Thyroid gland (tissue), 4 donors: ENCODE results near the gene PTPRT. TPM values are rescaled to one million over a fixed set of nuclear protein-coding genes. Genes with fewer than 3 reads are reported as not detected.

Experiments used
- DNase-seq, 2 donors: peaks; one replicate each; pipeline ENCODE4 v3.0.0-alpha.2; 2019
- H3K27ac ChIP-seq, 3 donors: fragments of 200-600 bp; sonication (generic); 1 replicate in 2 of 3; 2 replicates in 1 of 3; pipeline ENCODE4 v1.5.1; 2016 to 2019; ENCODE audit warnings: mild to moderate bottlenecking in 1 of 3, moderate library complexity in 1 of 3
- H3K27me3 ChIP-seq: fragments of 200-600 bp; sonication (generic); one replicate; pipeline ENCODE4 v1.5.1; 2019
- H3K36me3 ChIP-seq, 2 donors: fragments of 200-600 bp; sonication (generic); one replicate each; pipeline ENCODE4 v1.5.1; 2016 to 2019
- H3K4me1 ChIP-seq, 2 donors: fragments of 200-600 bp; sonication (generic); one replicate each; pipeline ENCODE4 v1.5.1; 2017 to 2019
- H3K4me3 ChIP-seq, 3 donors: fragments of 200-600 bp; sonication (generic); replicated peaks in 1 of 3; 1 replicate in 2 of 3; 2 replicates in 1 of 3; pipeline ENCODE4 v1.5.1; 2016; ENCODE audit warnings: mild to moderate bottlenecking in 1 of 3
- H3K9me3 ChIP-seq: fragments of 200-600 bp; sonication (generic); one replicate; pipeline ENCODE4 v1.5.1; 2017
- CTCF ChIP-seq, 6 experiments: fragments of 200-600 bp in 3 of 6; fragments of 450-650 bp in 3 of 6; sonication (generic) in 3 of 6; IDR thresholded peaks; one replicate each; pipeline ENCODE4 v1.5.1; 2016 to 2019; ENCODE audit warnings: antibody characterized with exemption in 6 of 6, mild to moderate bottlenecking in 2 of 6, inconsistent platforms in 1 of 6, moderate library complexity in 1 of 6
- POLR2A ChIP-seq, 2 donors: fragments of 450-650 bp; IDR thresholded peaks; one replicate each; pipeline ENCODE4 v1.6.1; 2017; ENCODE audit warnings: antibody characterized with exemption in 2 of 2, mild to moderate bottlenecking in 2 of 2, moderate library complexity in 1 of 2
- WGBS, 2 donors: methylation state at CpG; one replicate each; pipeline ENCODE4 v1.1.5; 2017; 5-methylcytosine and 5-hydroxymethylcytosine counted together
- intact Hi-C: fragments of 100-400 bp; cut with DNase I; formaldehyde crosslinking; loops from one replicate; pipeline ENCODE4 v1.15.1; 2023
- total RNA-seq, 4 donors: library from RNA; depleted of rRNA; stranded (reverse); fragments of >200 nt; gene quantifications; one replicate each; pipeline ENCODE4 v1.2.3, GENCODE V29; 2016

Gene PTPRT
- total RNA-seq, 4 donors from 2014 or later: 0.11 to 0.15 TPM; not detected in 2

GRCh38 chr20:43138061-43138770, 51.5 kb downstream of the PTPRT start:
- Histone ChIP-seq H3K9me3 (no peaks in the 10 kb centered on the region), H3K36me3 (no peaks in the 10 kb centered on the region), H3K27me3 (no peaks in the 10 kb centered on the region), H3K27ac (no peak overlapping the region), H3K4me1 (no peaks in the 10 kb centered on the region), H3K4me3 (no peak overlapping the region)
- DNase-seq: no peak
- 84 to 86% methylated on average over 16 to 17 of the region's 17 CpGs for WGBS, 2 donors
- no peak for TF ChIP-seq CTCF (IDR thresholded peaks at IDR 0.05)
- TF ChIP-seq POLR2A (IDR thresholded peaks at IDR 0.05): no peak
- intact Hi-C loops: no loop called here

- TF ChIP-seq CTCF (IDR thresholded peaks at IDR 0.05): no peak
- no peak for TF ChIP-seq POLR2A (IDR thresholded peaks at IDR 0.05)
- WGBS, 2 donors: 78 to 90% methylated on average over 1 of the region's 1 CpG
Measured at GRCh38 chr20:43137160-43137559, 52.5 kb downstream of the PTPRT start.

GRCh38 chr20:43124241-43124640, 65.5 kb downstream of the PTPRT start:
- H3K4me1 ChIP-seq: no peaks in the 10 kb centered on the region
- no peaks in the 10 kb centered on the region for H3K36me3 ChIP-seq
- WGBS, 2 donors: 79 to 90% methylated on average over 5 of the region's 5 CpGs
- no peak for DNase-seq
- H3K27me3 ChIP-seq: no peaks in the 10 kb centered on the region
- intact Hi-C loops: no loop called here
- no peak overlapping the region for H3K4me3 ChIP-seq
- no peak overlapping the region for H3K27ac ChIP-seq
- no peaks in the 10 kb centered on the region for H3K9me3 ChIP-seq
- TF ChIP-seq POLR2A (IDR thresholded peaks at IDR 0.05) (no peak), CTCF (IDR thresholded peaks at IDR 0.05) (no peak)

More at GRCh38 chr20:43137160-43137559, 52.5 kb downstream of the PTPRT start:
- Histone ChIP-seq H3K4me3 (no peak overlapping the region), H3K36me3 (no peaks in the 10 kb centered on the region), H3K4me1 (no peaks in the 10 kb centered on the region), H3K27ac (no peak overlapping the region), H3K9me3 (no peaks in the 10 kb centered on the region), H3K27me3 (no peaks in the 10 kb centered on the region)
- intact Hi-C loops: no loop called here
- no peak for DNase-seq

GRCh38 chr20:43123180-43123579, 66.5 kb downstream of the PTPRT start:
- TF ChIP-seq CTCF (IDR thresholded peaks at IDR 0.05) (no peak), POLR2A (IDR thresholded peaks at IDR 0.05) (no peak)
- Histone ChIP-seq H3K27ac (no peak overlapping the region), H3K27me3 (no peaks in the 10 kb centered on the region), H3K36me3 (no peaks in the 10 kb centered on the region), H3K4me3 (no peak overlapping the region), H3K9me3 (no peaks in the 10 kb centered on the region), H3K4me1 (no peaks in the 10 kb centered on the region)
- DNase-seq: no peak
- 42 to 55% methylated on average over 2 of the region's 2 CpGs for WGBS, 2 donors
- intact Hi-C loops: no loop called here

- Histone ChIP-seq H3K9me3 (no peaks in the 10 kb centered on the region), H3K36me3 (no peaks in the 10 kb centered on the region), H3K4me1 (no peaks in the 10 kb centered on the region), H3K27ac (no peak overlapping the region), H3K27me3 (no peaks in the 10 kb centered on the region), H3K4me3 (no peak overlapping the region)
- TF ChIP-seq POLR2A (IDR thresholded peaks at IDR 0.05) (no peak), CTCF (IDR thresholded peaks at IDR 0.05) (no peak)
- WGBS, 2 donors: 70 to 81% methylated on average over 2 of the region's 2 CpGs
- DNase-seq: no peak
- intact Hi-C loops: no loop called here
Measured at GRCh38 chr20:43119720-43120119, 70.0 kb downstream of the PTPRT start.
